GM19351 (cell line): ENCODE measurements around the gene ELP4.

Experiments used
- ATAC-seq: cut with Tn5 transposase; IDR thresholded peaks from one replicate; pipeline ENCODE4 v1.9.1; 2021; ENCODE audit warnings: mild to moderate bottlenecking, moderate library complexity; ENCODE audit not compliant: unreplicated experiment

Gene ELP4

DNA sequence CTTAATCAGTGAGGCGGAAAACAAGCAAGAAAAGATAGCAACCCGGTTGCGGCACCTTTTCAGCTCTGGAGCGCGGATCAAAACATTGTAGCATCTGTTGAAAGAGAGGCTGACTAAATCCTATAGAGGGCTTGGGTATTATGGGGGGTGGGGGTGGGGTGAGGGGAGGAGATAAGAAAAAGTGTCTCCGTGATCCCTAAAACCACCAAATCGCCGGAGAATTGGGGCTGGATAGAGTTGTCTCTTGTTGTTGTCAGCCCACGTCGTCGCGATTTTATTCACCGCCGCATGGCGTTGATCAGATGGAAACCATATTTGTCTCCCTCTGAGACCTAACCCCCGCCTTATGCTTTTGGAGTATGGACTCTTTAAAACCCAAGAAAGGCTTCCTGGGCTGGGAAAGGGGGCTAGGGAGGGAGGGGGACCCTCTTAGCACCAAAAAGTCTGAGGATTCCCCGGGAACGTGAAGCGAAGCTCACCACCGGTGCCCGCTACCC, 288.5 kb downstream of the ELP4 start:
- no peak for ATAC-seq

DNA sequence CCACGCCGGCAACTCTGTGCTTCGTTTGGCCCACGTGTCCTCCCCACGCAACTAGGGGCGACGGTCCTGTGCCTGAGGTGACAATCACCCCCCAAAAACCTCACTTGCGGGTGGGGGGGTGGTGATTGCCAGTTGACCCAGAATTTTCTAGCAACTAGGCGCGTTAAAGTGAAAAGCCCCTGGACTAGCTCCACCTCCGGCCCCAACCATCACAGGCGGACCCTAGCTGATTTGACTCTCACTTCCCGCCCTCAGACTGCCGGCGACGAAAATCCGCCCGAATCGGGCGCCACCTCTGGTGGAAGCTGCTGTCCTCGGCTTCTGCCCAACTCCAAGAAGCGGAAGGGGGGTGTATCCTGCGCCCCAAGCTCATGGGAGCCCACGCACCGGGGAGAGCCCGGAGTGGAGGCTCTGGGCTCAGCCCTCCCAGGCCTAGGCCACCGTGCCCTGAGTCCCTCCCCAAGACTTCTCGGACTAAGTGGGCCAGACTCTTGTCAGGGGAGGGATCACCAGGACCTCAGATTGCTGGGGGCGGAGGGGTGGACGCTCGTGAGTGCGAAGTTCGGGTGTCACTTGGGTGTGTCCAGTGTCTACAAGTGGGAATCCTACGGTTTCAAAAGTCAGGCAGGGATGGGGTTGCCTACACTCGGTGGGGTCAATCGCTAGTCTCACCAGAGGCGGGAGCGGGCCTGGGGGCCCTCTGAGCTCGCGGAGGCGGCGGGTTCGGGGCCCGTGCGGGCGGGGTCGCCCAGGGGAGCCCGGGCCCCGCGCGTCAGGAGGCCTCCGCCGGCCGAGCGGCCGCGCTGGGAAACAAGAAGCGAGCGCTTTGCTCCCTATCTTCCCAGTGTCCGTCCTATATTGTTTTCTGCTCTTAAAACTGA, 289.2 kb downstream of the ELP4 start:
- ATAC-seq = peak; percentile 73

DNA sequence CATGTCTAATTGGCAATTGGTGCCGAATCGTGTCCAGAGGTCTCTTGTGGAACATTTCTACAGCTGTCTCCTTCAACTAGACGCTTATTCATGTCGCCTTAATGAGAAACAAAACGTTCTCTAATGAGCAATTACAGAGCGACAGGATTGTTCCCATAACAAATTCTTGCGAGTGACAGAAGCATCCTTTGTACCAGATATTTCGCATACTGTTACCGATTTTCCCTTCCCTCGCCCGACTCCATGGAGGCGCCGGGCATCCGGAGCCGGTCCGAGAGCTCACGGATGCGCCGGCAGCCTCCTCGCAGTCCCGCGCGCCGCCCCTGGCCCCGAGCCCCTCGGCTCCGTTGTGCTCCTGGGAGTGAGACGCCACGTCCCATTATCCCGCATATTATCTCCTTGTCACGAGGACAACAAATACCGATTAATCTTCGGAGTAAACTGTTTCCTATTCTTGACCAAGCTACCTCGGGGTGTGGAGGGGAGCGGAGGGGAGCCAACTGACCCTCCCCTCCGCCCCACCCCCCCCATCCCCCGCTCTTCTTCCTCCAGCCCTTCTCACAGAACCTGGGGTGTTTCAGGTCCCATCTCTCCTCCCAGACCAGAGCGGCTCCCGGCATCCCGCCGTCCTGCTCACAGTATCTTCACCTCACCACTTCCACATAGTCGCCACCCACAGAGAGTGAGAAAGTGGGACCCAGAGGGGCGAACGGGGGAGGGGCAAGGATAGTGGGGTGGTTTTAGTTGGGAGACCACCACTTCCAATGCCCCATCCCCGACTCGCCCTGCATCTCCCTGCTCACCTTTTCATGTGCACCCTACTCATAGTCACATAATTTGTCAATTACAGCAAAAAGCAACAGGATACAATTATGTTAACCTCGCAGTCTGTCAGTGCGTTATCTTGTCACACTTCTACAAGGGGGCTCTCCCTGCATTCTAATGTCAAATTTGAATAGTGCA, 290.1 kb downstream of the ELP4 start:
- no peak for ATAC-seq

DNA sequence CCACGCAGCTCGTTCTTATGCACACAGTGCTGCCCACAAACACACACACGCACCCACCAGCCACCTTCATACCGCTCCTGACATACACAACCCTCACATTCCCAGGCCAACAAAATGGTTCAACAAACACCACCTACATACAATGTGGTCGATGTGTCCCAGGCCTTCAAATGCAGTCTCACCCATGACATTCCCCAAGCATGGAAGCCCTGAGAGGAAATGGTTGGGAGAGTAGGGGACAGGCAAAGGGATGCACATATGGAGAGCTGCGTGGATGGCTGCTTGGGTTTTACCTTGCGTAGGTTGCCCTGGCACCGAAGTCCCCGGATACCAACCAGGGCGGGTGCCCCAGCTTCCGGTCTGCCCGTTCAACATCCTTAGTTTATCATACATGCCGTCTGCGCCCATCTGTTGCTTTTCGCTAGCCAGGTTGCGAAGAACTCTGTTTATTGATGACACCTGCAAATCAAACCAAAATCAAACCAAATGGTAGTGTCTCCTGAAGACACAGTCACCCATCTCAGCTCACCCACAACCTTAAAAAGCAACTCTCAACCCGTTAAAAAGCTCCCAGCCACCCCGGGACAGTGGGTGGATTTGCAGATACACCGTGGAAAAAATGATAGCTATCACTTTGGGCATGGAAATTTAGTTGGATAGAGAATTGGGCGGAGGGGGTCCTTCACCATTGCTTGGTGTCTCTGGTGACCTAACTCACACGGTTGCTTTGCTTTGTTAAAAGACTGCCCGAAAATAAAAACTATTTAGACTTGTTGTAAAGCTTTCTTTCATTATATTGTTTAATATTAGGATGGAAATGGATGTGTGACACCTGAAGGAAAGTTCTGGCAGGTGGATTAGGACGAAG, 291.1 kb downstream of the ELP4 start:
- no peak for ATAC-seq

DNA sequence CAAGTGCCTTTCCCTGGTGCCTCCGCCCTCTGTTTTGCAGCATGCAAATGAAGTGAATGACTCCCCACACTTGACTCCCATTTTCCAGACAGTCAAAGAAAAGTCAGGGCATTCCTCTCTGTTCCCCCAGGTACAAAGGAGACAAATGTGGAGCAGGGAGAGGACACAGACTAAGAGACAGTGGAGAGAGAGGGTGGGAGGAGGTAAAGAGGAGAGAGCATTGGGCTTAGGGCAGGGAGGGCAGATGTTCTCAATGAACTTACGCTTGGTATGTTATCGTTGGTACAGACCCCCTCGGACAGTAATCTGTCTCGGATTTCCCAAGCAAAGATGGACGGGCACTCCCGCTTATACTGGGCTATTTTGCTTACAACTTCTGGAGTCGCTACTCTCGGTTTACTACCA, 291.7 kb downstream of the ELP4 start:
- ATAC-seq = no peak

DNA sequence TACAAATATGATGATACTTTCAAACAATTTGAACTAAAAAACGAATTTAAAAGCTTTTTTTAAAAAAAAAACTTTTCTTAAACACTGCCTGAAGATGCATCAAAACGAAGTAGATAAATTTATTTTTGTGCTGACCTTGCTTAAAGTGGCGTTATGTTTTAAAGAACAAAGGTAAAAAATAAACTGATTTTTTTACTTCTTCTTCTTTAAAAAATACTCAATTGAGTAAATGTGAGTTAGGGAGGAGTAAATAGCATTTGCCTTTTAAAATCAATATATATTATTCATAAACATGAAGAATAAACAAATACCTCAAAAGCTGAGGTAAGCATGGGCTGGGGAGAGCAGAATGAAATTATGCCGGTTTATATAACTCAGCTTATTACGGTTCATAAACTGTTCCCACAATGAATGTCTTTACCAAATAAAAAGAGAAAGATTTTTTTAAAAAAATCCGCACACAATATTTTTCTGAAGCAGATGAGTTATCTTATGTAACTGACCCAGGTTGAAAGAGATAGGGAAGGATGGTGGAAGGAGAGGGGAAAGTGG, 292.5 kb downstream of the ELP4 start:
- no peak for ATAC-seq

DNA sequence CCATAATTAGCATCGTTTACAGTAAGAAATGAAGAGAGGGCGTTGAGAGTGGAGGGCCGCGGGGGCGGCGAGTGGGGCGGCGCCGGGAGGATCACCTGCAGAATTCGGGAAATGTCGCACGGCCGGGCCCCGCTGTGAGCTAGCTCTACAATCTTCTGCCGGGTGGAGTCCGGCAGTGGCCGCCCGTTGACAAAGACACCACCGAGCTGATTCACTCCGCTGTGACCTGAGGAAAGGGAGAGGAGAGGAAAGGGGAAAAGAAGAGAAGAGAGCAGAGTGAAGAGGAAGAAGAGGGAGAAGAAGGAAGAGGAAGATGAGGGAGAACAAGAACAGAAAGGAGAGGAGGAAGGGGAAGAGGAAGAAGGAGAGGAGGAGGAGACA, 293.0 kb downstream of the ELP4 start:
- no peak for ATAC-seq

DNA sequence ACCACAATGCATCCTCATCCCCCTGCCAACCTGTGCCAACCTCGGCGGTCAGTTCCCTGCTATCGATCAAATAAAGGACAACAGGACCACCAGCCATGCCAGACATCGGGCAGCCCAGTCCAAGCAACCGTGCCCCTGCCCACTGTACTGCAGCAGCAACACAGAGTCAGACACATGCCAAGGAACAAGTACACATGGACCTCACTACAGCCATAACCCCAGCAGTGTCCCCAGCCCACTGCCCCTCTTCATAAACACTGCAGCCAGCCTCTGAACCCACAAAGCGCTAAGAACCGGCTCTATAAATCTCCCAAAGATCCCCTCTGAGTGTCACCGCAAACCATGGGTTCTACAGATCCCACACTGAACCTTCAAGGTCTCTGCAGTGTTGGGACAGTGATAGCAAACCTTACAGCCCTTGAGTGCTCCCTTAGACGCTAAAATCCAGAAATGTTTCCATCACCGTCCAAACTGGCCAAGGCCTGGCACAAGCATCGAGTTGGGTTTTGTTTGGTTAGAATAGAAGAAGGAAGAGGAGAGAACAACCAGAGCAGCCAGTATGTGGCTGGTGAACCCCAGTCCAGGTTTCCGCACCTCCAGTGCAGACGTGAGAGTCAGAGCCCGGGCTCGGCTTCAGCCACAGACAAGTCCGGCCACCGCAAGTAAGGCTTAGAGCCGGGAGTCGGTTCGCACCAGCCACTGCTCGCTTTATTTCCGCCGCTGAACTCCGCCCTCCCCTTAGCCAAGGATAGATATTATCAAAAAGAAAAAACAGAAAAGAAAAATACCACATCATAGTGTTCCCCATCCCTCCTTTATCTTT, 293.6 kb downstream of the ELP4 start:
- no peak for ATAC-seq

DNA sequence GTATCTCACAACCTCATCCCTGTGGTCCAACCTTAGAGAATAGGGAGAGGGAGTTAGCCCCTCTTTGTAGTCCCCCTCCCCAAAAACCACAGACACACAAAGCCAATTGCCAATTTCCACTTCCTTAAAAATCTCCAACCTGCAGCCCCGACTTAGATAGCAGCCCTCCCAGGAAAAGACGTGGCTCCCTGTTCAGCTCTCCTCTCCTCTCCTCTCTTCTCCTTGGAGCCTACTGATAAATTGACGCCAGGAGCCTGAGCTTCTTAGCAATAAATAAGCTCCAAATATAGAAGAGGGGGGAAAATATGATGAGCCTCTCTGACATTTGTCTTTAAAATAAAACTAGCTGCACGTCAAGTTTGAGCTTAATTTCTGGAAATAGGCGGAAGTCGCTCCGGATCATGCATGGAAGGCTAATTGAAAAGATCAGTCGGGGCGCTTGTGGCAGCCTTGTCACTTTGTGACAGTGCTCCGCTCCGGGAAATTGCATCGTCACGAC, 294.3 kb downstream of the ELP4 start:
- no peak for ATAC-seq

DNA sequence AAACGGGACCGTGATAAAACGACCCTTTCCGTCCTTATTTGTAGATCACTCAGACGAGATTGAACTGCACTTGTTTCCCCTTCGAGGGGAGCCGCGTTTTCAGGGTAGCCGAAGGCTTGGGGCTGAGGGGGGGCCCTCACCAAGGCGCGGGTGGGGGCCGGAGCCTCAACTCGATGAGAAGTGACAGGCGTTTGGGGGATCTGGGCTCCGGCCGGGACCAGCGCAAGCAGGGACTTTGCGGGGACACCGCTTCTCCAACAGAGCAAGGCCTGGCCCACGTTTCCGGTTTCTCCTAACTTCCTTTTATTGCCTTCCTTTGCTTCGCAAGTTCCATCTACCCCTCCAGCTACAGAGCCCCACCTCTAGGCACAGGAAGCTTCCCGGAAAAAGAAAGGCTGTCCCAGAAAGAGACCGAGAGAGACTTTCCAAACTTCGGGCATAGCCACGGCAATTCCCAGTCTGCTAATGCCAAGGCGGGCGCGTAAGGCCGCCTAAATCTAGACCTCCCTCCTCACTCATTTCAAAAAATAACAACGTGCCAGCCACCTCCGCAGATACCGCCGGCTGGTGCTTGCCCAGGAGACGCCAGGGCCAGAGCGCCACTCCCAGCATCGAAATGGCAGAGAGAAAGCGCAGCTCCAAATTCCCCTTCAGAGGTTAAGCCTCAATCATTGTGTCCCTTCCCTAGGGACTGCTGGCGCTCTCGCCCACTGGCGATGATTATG, 294.9 kb downstream of the ELP4 start:
- ATAC-seq = no peak

DNA sequence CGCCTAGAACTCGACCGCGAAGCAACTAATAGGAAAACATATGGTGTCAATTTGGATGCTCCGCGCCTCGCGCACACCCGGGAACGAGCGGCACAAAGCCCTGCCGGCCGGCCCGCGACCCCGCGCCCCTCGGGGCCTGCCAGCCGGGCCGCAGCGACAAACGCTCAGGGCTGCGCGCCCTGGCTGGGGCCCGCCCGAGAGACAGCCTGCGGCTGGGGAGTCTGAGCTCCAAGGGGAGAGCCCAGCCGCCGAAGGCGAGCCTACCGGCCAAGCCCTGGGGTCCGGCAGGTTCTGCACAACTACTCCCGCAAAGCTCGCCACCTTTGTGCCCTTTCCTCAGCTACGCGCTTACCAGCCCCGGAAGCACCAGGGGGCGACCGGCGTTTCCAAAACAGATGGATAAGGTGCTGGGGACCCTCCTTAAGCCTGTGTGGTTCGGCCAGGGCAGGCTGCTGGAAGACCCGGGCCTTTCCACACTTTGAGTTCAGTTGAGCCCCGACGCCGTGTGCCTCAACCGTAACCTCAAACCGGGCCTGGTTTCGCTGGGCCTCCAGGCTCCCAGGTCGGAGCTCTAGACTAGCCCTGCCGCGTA, 295.6 kb downstream of the ELP4 start:
- no peak for ATAC-seq

DNA sequence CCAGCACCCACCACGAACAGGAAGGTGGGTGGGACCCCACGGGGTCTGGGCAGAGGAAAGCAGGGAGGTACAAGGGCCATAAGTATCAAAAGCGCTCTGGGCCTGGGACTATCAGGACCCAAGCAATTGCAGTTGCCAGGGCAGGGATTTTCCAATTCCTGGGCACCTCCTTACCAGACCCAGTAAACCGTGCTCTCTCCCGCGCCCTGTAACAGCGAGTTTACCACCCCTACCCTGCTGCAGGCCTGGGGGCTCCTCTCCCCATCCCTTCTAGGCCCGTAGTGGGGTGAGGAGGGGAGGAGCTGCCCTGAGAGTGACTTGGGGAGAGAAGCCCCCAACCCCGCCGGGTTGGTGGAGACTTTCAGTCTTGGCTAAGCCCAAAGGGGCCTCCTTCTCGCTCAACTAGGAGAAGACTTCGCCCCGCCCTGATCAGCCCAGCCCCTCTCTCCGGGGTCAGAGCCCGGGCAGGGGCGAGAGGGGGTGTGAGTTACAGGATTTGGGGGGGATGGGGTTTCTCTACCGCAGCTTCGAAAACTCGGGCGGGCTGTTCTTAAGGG, 296.1 kb downstream of the ELP4 start:
- ATAC-seq = no peak

DNA sequence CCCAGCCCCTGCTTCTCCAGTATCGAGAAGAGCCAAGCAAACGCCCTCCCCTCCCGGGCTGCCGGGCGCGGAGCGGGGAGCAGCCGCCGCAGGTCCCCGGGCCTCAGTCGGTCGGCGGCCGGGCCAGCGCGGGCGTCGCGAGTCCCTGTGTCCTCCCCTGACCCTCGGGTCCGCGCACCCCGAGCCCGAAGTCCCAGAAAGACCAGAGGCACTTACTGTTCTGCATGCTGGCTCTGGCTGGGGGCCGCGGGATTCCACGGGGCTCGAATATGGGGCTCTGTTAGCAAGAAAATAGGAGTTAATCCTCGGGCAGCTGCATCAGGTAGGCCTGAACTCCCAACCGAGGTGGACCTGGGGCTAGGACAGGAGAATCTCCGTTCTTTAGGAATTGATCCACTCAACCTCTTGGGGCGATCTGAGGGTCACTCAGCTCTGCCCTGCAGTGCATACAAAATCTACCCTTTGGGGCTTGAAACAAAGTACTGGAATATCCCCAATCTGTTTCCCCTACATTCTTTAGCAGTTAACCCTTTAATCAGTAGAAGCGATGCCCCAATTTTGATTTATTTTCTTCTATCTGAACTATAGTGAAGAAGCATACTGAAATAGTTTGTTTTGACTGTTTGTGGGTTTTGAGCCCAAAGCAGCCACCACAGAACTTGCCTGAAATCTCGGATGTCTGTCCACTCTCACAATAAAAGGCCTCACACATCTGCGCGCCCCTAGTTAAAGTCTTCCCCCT, 296.8 kb downstream of the ELP4 start:
- ATAC-seq = no peak

DNA sequence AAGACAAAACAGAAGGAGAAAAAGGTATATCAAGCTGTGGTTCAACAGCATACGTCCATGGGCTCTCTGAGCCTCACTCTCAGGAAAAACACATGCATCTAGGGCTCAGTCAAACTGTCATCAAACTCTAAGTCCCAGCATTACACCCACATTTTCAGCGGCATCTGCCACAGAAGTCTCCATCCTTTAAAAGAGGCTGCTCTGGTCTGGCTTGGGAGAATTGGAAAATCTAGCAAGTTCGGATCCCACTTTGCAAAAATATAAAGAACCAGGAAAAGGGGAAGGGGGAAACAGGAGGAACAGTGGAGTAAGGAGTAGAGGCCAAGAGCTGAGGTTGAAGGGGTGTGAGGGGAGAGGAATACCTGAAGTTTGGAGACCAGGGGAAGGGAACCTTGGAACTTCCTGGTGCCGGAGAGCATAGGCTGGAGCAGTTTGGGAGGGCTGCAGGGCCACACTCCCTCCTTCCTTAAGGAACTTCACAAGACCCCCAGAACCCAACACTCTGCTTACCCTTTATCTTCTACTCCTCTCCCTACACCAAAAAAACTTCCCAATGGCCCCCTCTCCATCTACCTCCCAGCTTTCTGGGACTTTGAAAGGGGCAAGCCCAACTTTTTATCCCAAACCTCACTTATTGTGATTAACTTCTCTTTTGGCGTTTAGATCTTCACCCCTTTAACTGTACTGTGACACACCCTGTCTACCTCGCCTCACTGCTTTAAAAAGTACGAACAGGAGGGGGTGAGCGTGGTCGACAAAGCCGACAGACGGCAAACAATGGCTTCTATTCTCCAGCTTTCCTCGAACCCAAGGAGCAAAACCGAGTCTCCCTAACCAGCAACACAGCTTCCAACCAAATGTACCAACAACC, 297.6 kb downstream of the ELP4 start:
- no peak for ATAC-seq

DNA sequence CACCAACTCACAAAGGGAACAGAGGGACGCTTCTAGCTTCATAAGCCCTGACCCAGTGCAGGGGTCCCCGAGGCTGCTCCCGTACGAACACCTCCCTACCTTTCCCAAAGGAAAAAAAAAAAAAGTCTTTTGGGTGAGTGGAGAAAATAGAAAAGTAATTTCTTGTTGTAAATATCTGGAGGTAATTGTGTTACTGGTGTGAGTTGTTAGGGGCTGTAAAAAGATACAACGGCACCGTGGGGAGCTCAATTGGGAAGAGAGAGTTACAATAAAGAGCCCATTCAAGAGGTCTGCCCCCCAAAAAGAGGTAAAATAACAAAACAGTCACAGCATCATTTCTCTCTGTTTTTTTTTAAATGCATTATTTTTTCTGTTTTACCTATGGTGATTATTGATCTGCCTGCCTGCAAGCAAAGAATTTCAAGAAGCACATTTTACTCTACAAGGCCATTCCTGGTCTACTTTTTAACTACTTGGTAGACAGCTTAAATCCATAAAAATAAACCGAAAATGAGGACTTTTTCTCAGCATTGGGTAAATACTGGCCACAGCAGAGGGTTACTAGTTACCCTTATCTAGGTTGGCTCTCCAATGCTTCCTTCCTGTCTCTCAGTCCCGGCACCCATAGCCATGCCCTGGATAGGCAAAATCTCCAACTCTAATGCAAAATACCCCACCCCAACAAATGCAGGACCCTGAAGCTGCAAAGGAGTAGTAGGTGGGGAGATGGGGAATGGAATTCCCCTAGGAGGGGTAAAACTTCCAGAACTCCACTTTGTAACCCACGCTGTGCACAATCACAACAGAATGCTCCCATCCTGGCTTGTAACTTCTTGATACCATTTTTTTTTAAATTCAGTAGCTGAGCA, 298.5 kb downstream of the ELP4 start:
- no peak for ATAC-seq
